ENCODE measurements around the gene ARL5C. TPM values are rescaled to one million over a fixed set of nuclear protein-coding genes. Genes with fewer than 3 reads are reported as not detected.

The ARL5C gene
- polyA plus RNA-seq (not detected in 2 replicates), polyA minus RNA-seq (0.23 TPM in 1 of 2 replicates, not detected in the other)

- Histone ChIP-seq H3K79me2 (replicated peaks; ENCODE audit: insufficient read depth, low read length) (no peaks in the 10 kb centered on the region), H3K9me3 (ENCODE audit: low read length) (no peaks in the 10 kb centered on the region), H3K27me3 (ENCODE audit: insufficient read depth, low read depth, low read length) (peaks cover 39% of the 10 kb centered on the region), H2AFZ (ENCODE audit: low read depth, low read length) (no peak within 1 kb of the TSS), H3K4me3 (ENCODE audit: low read length) (peak within 1 kb of the TSS; percentile 59), H3K9ac (ENCODE audit: low read length) (peak within 1 kb of the TSS; percentile 27), H3K4me2 (ENCODE audit: low read length) (no peak within 1 kb of the TSS), H3K27ac (ENCODE audit: low read length) (no peak within 1 kb of the TSS), H3K36me3 (ENCODE audit: insufficient read depth, low read length) (no peaks in the 10 kb centered on the region), H4K20me1 (ENCODE audit: insufficient read depth) (no peaks in the 10 kb centered on the region), H3F3A (ENCODE audit: insufficient read depth, low read length, poor library complexity, severe bottlenecking) (no peaks in the 10 kb centered on the region), H3K9me2 (ENCODE audit: insufficient read depth, low read length) (no peaks in the 10 kb centered on the region)
- TF ChIP-seq CTCF (IDR thresholded peaks at IDR 0.05; ENCODE audit: poor library complexity, severe bottlenecking) = no peak
- no peak for TF ChIP-seq EP300 (conservative IDR thresholded peaks at IDR 0.05; ENCODE audit: poor library complexity, severe bottlenecking)
- no peak for TF ChIP-seq TAF1 (IDR thresholded peaks at IDR 0.05; ENCODE audit: low read depth)
- no peak for TF ChIP-seq SMC3 (conservative IDR thresholded peaks at IDR 0.05; ENCODE audit: poor library complexity)
- no peak for TF ChIP-seq POLR2AphosphoS5 (IDR thresholded peaks at IDR 0.05)
- TF ChIP-seq EZH2 (IDR thresholded peaks at IDR 0.05; ENCODE audit: borderline replicate concordance, insufficient read depth, low read length, poor library complexity, severe bottlenecking) = no peak
- no peak for TF ChIP-seq MXI1 (conservative IDR thresholded peaks at IDR 0.05; ENCODE audit: poor library complexity, severe bottlenecking)
- TF ChIP-seq RAD21 (conservative IDR thresholded peaks at IDR 0.05) = no peak
- TF ChIP-seq REST (IDR thresholded peaks at IDR 0.05; ENCODE audit: borderline replicate concordance) = no peak
These were observed at the start of gene ARL5C for GRCh38 chr17:39165841-39166349. ARL5C (minus strand) TSS chr17:39166161; CDS start chr17:39165760, 401 bp downstream.

- Histone ChIP-seq H3K9me2 (ENCODE audit: insufficient read depth, low read length) (no peaks in the 10 kb centered on the region), H2AFZ (ENCODE audit: low read depth, low read length) (no peak overlapping the region), H3K4me3 (ENCODE audit: low read length) (no peak overlapping the region), H3K9me3 (ENCODE audit: low read length) (no peaks in the 10 kb centered on the region), H3K9ac (ENCODE audit: low read length) (no peak overlapping the region), H4K20me1 (ENCODE audit: insufficient read depth) (no peaks in the 10 kb centered on the region), H3K27ac (ENCODE audit: low read length) (no peak overlapping the region), H3K27me3 (ENCODE audit: insufficient read depth, low read depth, low read length) (peaks cover 13% of the 10 kb centered on the region), H3K79me2 (replicated peaks; ENCODE audit: insufficient read depth, low read length) (no peaks in the 10 kb centered on the region), H3K36me3 (ENCODE audit: insufficient read depth, low read length) (no peaks in the 10 kb centered on the region), H3F3A (ENCODE audit: insufficient read depth, low read length, poor library complexity, severe bottlenecking) (no peaks in the 10 kb centered on the region), H3K4me2 (ENCODE audit: low read length) (no peak overlapping the region)
- TF ChIP-seq EZH2 (IDR thresholded peaks at IDR 0.05; ENCODE audit: borderline replicate concordance, insufficient read depth, low read length, poor library complexity, severe bottlenecking) (no peak), POLR2AphosphoS5 (IDR thresholded peaks at IDR 0.05) (no peak), EP300 (conservative IDR thresholded peaks at IDR 0.05; ENCODE audit: poor library complexity, severe bottlenecking) (no peak), SMC3 (conservative IDR thresholded peaks at IDR 0.05; ENCODE audit: poor library complexity) (no peak), CTCF (IDR thresholded peaks at IDR 0.05; ENCODE audit: poor library complexity, severe bottlenecking) (no peak), TAF1 (IDR thresholded peaks at IDR 0.05; ENCODE audit: low read depth) (no peak), RAD21 (conservative IDR thresholded peaks at IDR 0.05) (no peak), REST (IDR thresholded peaks at IDR 0.05; ENCODE audit: borderline replicate concordance) (no peak), MXI1 (conservative IDR thresholded peaks at IDR 0.05; ENCODE audit: poor library complexity, severe bottlenecking) (no peak)
These were observed 47.9 kb upstream of the ARL5C start for GRCh38 chr17:39213852-39214251.
